IMR-90 (cell line): Measurements from ENCODE around the gene CD164L2. TPM values are rescaled to one million over a fixed set of nuclear protein-coding genes. Genes with fewer than 3 reads are reported as not detected.

ENCODE experiments used
- ATAC-seq: fragments of 200-7000 bp; cut with Tn5 transposase; 2 replicates; pipeline ENCODE4 v1.9.1; 2020; ENCODE audit warnings: low read depth, mild to moderate bottlenecking, moderate library complexity
- BruUV-seq: library from RNA; stranded (reverse); fragments of 400-500 nt; replicated peaks from 2 replicates; lab custom pipeline; 2021; lab: Mats Ljungman, UMichigan
- CTCF ChIA-PET: fragments of 300-600 bp; formaldehyde crosslinking; extraction: SDS; loops from one replicate; lab custom pipeline; 2021; ENCODE audit warnings: antibody characterized with exemption; lab: Yijun Ruan, JAX
- POLR2A ChIA-PET: fragments of 300-600 bp; sonication (Branson Sonifier 250); formaldehyde crosslinking; loops from one replicate; lab custom pipeline; 2022; ENCODE audit warnings: antibody characterized with exemption; ENCODE audit not compliant: unreplicated experiment; lab: Charles Lee
- DNase-seq: peaks from one replicate; pipeline ENCODE4 v3.0.0; 2013
- H2AFZ ChIP-seq: replicated peaks from 2 replicates; pipeline ENCODE3; 2013; ENCODE audit warnings: low read length, mild to moderate bottlenecking; ENCODE audit not compliant: poor library complexity
- H2AK5ac ChIP-seq: 2 replicates; pipeline ENCODE4 v1.6.1; 2013; ENCODE audit warnings: low read depth, low read length, inconsistent platforms
- H2AK9ac ChIP-seq: replicated peaks from 2 replicates; pipeline ENCODE3; 2013; ENCODE audit warnings: mild to moderate bottlenecking, low read depth, low read length, moderate library complexity; ENCODE audit not compliant: poor library complexity
- H2BK120ac ChIP-seq: 2 replicates; pipeline ENCODE4 v1.6.1; 2013; ENCODE audit warnings: low read depth, low read length, inconsistent platforms
- H2BK15ac ChIP-seq: 3 replicates; pipeline ENCODE4 v1.6.1; 2013; ENCODE audit warnings: low read depth, low read length, inconsistent platforms
- H2BK20ac ChIP-seq: 2 replicates; pipeline ENCODE4 v1.6.1; 2013; ENCODE audit warnings: low read depth, mild to moderate bottlenecking, inconsistent platforms, low read length, moderate library complexity
- H2BK5ac ChIP-seq: 2 replicates; pipeline ENCODE4 v1.6.1; 2013; ENCODE audit warnings: mild to moderate bottlenecking, low read depth, low read length, inconsistent platforms; ENCODE audit not compliant: poor library complexity, severe bottlenecking
- H3K14ac ChIP-seq: replicated peaks from 2 replicates; pipeline ENCODE4 v1.6.1; 2013; ENCODE audit warnings: low read depth, low read length, inconsistent platforms
- H3K18ac ChIP-seq: 2 replicates; pipeline ENCODE4 v1.6.1; 2013; ENCODE audit warnings: low read depth, low read length, control low read depth
- H3K23ac ChIP-seq: 2 replicates; pipeline ENCODE4 v1.6.1; 2013; ENCODE audit warnings: low read depth, low read length, inconsistent platforms
- H3K27ac ChIP-seq: 2 replicates; pipeline ENCODE4 v1.5.1; 2013; ENCODE audit warnings: mild to moderate bottlenecking, control low read depth, low read length; ENCODE audit not compliant: insufficient read depth
- H3K27me3 ChIP-seq: 2 replicates; pipeline ENCODE4 v1.6.1; 2013; ENCODE audit warnings: low read length; ENCODE audit not compliant: control insufficient read depth, insufficient read depth
- H3K36me3 ChIP-seq: 2 replicates; pipeline ENCODE4 v1.6.1; 2013; ENCODE audit warnings: low read length, mixed read lengths; ENCODE audit not compliant: control insufficient read depth, insufficient read depth
- H3K4ac ChIP-seq: 2 replicates; pipeline ENCODE4 v1.6.1; 2013; ENCODE audit warnings: low read depth, low read length, inconsistent platforms
- H3K4me1 ChIP-seq: 2 replicates; pipeline ENCODE4 v1.6.1; 2013; ENCODE audit warnings: low read length, mixed read lengths; ENCODE audit not compliant: control insufficient read depth, insufficient read depth
- H3K4me2 ChIP-seq: 2 replicates; pipeline ENCODE4 v1.6.1; 2013; ENCODE audit warnings: low read depth, mild to moderate bottlenecking, control low read depth, low read length, moderate library complexity
- H3K4me3 ChIP-seq: 2 replicates; pipeline ENCODE4 v1.5.1; 2013; ENCODE audit warnings: low read depth, mild to moderate bottlenecking, control low read depth, low read length, moderate library complexity; ENCODE audit not compliant: insufficient read depth
- H3K56ac ChIP-seq: 2 replicates; pipeline ENCODE4 v1.6.1; 2013; ENCODE audit warnings: low read length, inconsistent platforms; ENCODE audit not compliant: insufficient read depth; ENCODE audit errors: extremely low read depth
- H3K79me1 ChIP-seq, 2 experiments: 2 replicates each; pipeline ENCODE4 v1.6.1; 2013; ENCODE audit warnings: low read length in 2 of 2, inconsistent platforms in 1 of 2, low read depth in 1 of 2
- H3K9ac ChIP-seq: 2 replicates; pipeline ENCODE4 v1.6.1; 2013; ENCODE audit warnings: low read depth, low read length, control low read depth
- H3K9me1 ChIP-seq: 2 replicates; pipeline ENCODE4 v1.6.1; 2013; ENCODE audit warnings: low read length, inconsistent platforms; ENCODE audit not compliant: insufficient read depth
- H3K9me3 ChIP-seq: 2 replicates; pipeline ENCODE4 v1.6.1; 2013; ENCODE audit warnings: low read length; ENCODE audit not compliant: control insufficient read depth, insufficient read depth
- H4K20me1 ChIP-seq: 2 replicates; pipeline ENCODE4 v1.6.1; 2013; ENCODE audit warnings: low read length, inconsistent platforms; ENCODE audit not compliant: insufficient read depth
- H4K5ac ChIP-seq: 2 replicates; pipeline ENCODE4 v1.6.1; 2013; ENCODE audit warnings: mild to moderate bottlenecking, low read depth, low read length, control low read depth
- H4K8ac ChIP-seq, 2 experiments: 2 replicates each; pipeline ENCODE4 v1.6.1; 2013; ENCODE audit warnings: low read depth in 2 of 2, low read length in 2 of 2, control low read depth in 1 of 2, inconsistent platforms in 1 of 2
- H4K91ac ChIP-seq: 2 replicates; pipeline ENCODE4 v1.6.1; 2013; ENCODE audit warnings: low read depth, low read length, inconsistent platforms; ENCODE audit not compliant: insufficient read depth
- MAZ ChIP-seq: IDR thresholded peaks from 2 replicates; pipeline ENCODE4 v1.6.1; 2012; ENCODE audit warnings: low read depth, mild to moderate bottlenecking, low read length, improper control_type of control experiment, moderate library complexity, borderline replicate concordance
- MXI1 ChIP-seq: IDR thresholded peaks from 2 replicates; pipeline ENCODE4 v1.6.1; 2012; ENCODE audit warnings: low read depth, mild to moderate bottlenecking, low read length, moderate library complexity, borderline replicate concordance
- NFE2L2 ChIP-seq: fragments of 150-350 bp; IDR thresholded peaks from 2 replicates; pipeline ENCODE4 v1.6.1; 2016; ENCODE audit warnings: low read depth, mild to moderate bottlenecking, low read length
- WGBS, 2 experiments: methylation state at CpG; one replicate each; pipeline versions ENCODE4 v1.1.5 to v1.1.7; 2013; ENCODE audit warnings: missing lambda C conversion rate in 2 of 2; ENCODE audit not compliant: insufficient read length in 1 of 2; ENCODE audit errors: extremely low coverage in 2 of 2; 5-methylcytosine and 5-hydroxymethylcytosine counted together
- dilution Hi-C: fragments of 300-500 bp; cut with HindIII; formaldehyde crosslinking; loops from one replicate; pipeline ENCODE4 v1.14.3; 2018; ENCODE audit warnings: low sequenced_read_pairs; ENCODE audit not compliant: unreplicated experiment
- in situ Hi-C: fragments of 300-500 bp; cut with MboI; formaldehyde crosslinking; loops from 3 replicates; pipeline ENCODE4 v1.14.3; 2019; ENCODE audit warnings: low sequenced_read_pairs, inconsistent platforms, mixed read lengths
- intact Hi-C: fragments of 100-400 bp; cut with micrococcal nuclease; formaldehyde crosslinking; loops from 2 replicates; pipeline ENCODE4 v1.10.0; 2022
- polyA plus RNA-seq, 3 experiments: library from polyadenylated mRNA; depleted of rRNA; stranded (reverse); fragments of >200 nt; gene quantifications; 2 replicates each; pipeline ENCODE4 v1.2.3, GENCODE V29; 2012; ENCODE audit warnings: low replicate concordance in 1 of 3
- total RNA-seq: library from RNA; depleted of rRNA; stranded (reverse); fragments of >200 nt; gene quantifications from 2 replicates; pipeline ENCODE4 v1.2.3, GENCODE V29; 2012

CD164L2 gene
- total and polyA plus RNA-seq, 2 of the 4 experiments (the other 2 are of a cell fraction), result not detected

DNA sequence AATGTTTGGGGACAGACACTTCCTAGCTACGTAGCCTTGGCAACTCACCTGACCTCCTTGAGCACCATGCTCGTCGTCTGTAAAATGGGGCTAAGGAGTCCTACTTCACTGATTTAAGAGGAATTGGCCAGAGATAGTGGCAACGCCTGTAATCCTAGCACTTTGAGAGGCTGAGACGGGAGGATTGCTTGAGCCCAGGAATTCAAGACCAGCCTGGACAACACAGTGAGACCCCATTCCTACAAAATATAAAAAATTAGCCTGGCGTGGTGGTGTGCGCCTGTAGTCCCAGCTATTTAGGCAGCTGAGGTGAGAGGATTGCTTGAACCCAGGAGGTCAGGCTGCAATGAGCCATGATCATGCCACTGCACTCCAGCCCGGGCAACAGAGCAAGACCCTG, 36.8 kb downstream of the CD164L2 start:
- H3K4me1 ChIP-seq, result peaks cover 14% of the 10 kb centered on the region

More for the DNA sequence above, 36.8 kb downstream of the CD164L2 start:
- Histone ChIP-seq H4K8ac (no peak overlapping the region), H4K20me1 (no peaks in the 10 kb centered on the region), H3K9me1 (peaks cover 3% of the 10 kb centered on the region), H3K14ac (no peak overlapping the region), H3K79me1 (no peaks in the 10 kb centered on the region), H4K91ac (no peak overlapping the region), H2BK20ac (no peak overlapping the region), H3K23ac (no peak overlapping the region), H3K4me3 (no peak overlapping the region), H2AK9ac (no peak overlapping the region), H4K5ac (no peak overlapping the region), H3K27ac (no peak overlapping the region), H3K27me3 (no peaks in the 10 kb centered on the region; the same call in 1 of the 2 replicates), H2AFZ (no peak overlapping the region), H3K36me3 (no peaks in the 10 kb centered on the region), H2BK15ac (no peak overlapping the region), H2BK120ac (no peak overlapping the region), H3K56ac (no peak overlapping the region), H2BK5ac (no peak overlapping the region), H3K4ac (no peak overlapping the region), H3K4me2 (no peak overlapping the region), H3K18ac (no peak overlapping the region), H3K9me3 (no peaks in the 10 kb centered on the region), H3K9ac (no peak overlapping the region), H2AK5ac (no peak overlapping the region)
- TF ChIP-seq MXI1, result no peak
- TF ChIP-seq MAZ, result no peak
- no peak for TF ChIP-seq NFE2L2
- BruUV-seq, result no TSS peak
- DNase-seq (no peak), ATAC-seq (no peak)
- intact Hi-C loops (no loop called here), dilution Hi-C loops (no loop called here), in situ Hi-C loops (no loop called here)
- ChIA-PET POLR2A (no interaction called here), CTCF (interaction anchor here (0.9 kb wide), 1 partner anchor 14 kb away, joined by 4 read pairs; no protein-coding TSS in a partner anchor)
- no CpG with 5 or more reads among the region's 8 CpGs for WGBS, 2 experiments
